ENCODE measurements around the gene WDR31. TPM values are rescaled to one million over a fixed set of nuclear protein-coding genes. Genes with fewer than 3 reads are reported as not detected.

WDR31 gene
- total and polyA plus RNA-seq, 2 of the 4 experiments (the other 2 are of a cell fraction) = 0.29 to 0.36 TPM

- no peak overlapping the region for H3K18ac ChIP-seq (ENCODE audit: low read depth, low read length)
- no peak overlapping the region for H3K14ac ChIP-seq (replicated peaks; ENCODE audit: low read depth, low read length)
- no peak overlapping the region for H4K91ac ChIP-seq (ENCODE audit: insufficient read depth, low read depth, low read length)
- no peak overlapping the region for H3K4me2 ChIP-seq (ENCODE audit: low read depth, low read length)
- no peak overlapping the region for H2AFZ ChIP-seq (replicated peaks; ENCODE audit: low read length, poor library complexity)
- no peak for DNase-seq
- 100% methylated on average over 2 of the region's 5 CpGs; no CpG with 5 or more reads in 1 of the 2 experiments for WGBS, 2 experiments (ENCODE audit: extremely low coverage in 2 of 2, insufficient read length in 1 of 2)
- H4K20me1 ChIP-seq (ENCODE audit: insufficient read depth, low read length) = no peaks in the 10 kb centered on the region
- in situ Hi-C loops (cut with MboI; ENCODE audit: low sequenced_read_pairs) = no loop called here
- CTCF ChIA-PET = no interaction called here
- dilution Hi-C loops (cut with HindIII; ENCODE audit: low sequenced_read_pairs, unreplicated experiment) = no loop called here
- no peak overlapping the region for H3K9ac ChIP-seq (ENCODE audit: low read depth, low read length)
- H2BK5ac ChIP-seq (ENCODE audit: low read depth, low read length, poor library complexity, severe bottlenecking) = no peak overlapping the region
- H3K9me3 ChIP-seq (ENCODE audit: control insufficient read depth, insufficient read depth, low read length) = no peaks in the 10 kb centered on the region
- H4K8ac ChIP-seq (ENCODE audit: low read depth in 2 of 2, low read length in 2 of 2) = no peak overlapping the region
- H2AK5ac ChIP-seq (ENCODE audit: low read depth, low read length) = no peak overlapping the region
- no peak overlapping the region for H3K23ac ChIP-seq (ENCODE audit: low read depth, low read length)
- H3K27me3 ChIP-seq (ENCODE audit: control insufficient read depth, insufficient read depth, low read length) = peaks cover 11% of the 10 kb centered on the region; the same call in 1 of the 2 replicates
- H3K4me1 ChIP-seq (ENCODE audit: control insufficient read depth, insufficient read depth, low read length) = no peaks in the 10 kb centered on the region
- POLR2A ChIA-PET (ENCODE audit: unreplicated experiment) = no interaction called here
- H3K9me1 ChIP-seq (ENCODE audit: insufficient read depth, low read length) = no peaks in the 10 kb centered on the region
- no peak overlapping the region for H2BK120ac ChIP-seq (ENCODE audit: low read depth, low read length)
- H3K27ac ChIP-seq (ENCODE audit: insufficient read depth, low read length) = no peak overlapping the region
- no peak overlapping the region for H3K4ac ChIP-seq (ENCODE audit: low read depth, low read length)
- H2BK15ac ChIP-seq (ENCODE audit: low read depth, low read length) = no peak overlapping the region
- H2BK20ac ChIP-seq (ENCODE audit: low read depth, low read length) = no peak overlapping the region
- intact Hi-C loops (cut with micrococcal nuclease) = no loop called here
- ATAC-seq (ENCODE audit: low read depth) = no peak
- H3K36me3 ChIP-seq (ENCODE audit: control insufficient read depth, insufficient read depth, low read length) = peaks cover 3% of the 10 kb centered on the region; the same call in 1 of the 2 replicates
- no peak overlapping the region for H2AK9ac ChIP-seq (replicated peaks; ENCODE audit: low read depth, low read length, poor library complexity)
- no peak overlapping the region for H3K56ac ChIP-seq (ENCODE audit: extremely low read depth, insufficient read depth, low read length)
- no peaks in the 10 kb centered on the region for H3K79me1 ChIP-seq (ENCODE audit: low read depth in 1 of 2, low read length in 2 of 2)
- no TSS peak for BruUV-seq (replicated peaks)
- H3K4me3 ChIP-seq (ENCODE audit: insufficient read depth, low read depth, low read length) = no peak overlapping the region
- no peak overlapping the region for H4K5ac ChIP-seq (ENCODE audit: low read depth, low read length)
- no peak for TF ChIP-seq MXI1 (IDR thresholded peaks at IDR 0.05; ENCODE audit: borderline replicate concordance, low read depth, low read length)
- TF ChIP-seq FOS (IDR thresholded peaks at IDR 0.05; ENCODE audit: low read depth, low read length) = no peak
- TF ChIP-seq RFX5 (IDR thresholded peaks at IDR 0.05; ENCODE audit: low read depth, low read length) = no peak
- TF ChIP-seq CTCF (conservative IDR thresholded peaks at IDR 0.05; ENCODE audit: low read depth, low read length) = no peak
- no peak for TF ChIP-seq POLR2A (IDR thresholded peaks at IDR 0.05; ENCODE audit: low read depth, low read length)
- no peak for TF ChIP-seq ELK1 (IDR thresholded peaks at IDR 0.05; ENCODE audit: borderline replicate concordance, low read depth, low read length)
- TF ChIP-seq CEBPB (IDR thresholded peaks at IDR 0.05; ENCODE audit: low read depth, low read length) = no peak
- TF ChIP-seq SMC3 (IDR thresholded peaks at IDR 0.05; ENCODE audit: low read depth, low read length) = no peak
- no peak for TF ChIP-seq CHD1 (IDR thresholded peaks at IDR 0.05; ENCODE audit: low read depth, low read length)
- TF ChIP-seq RCOR1 (IDR thresholded peaks at IDR 0.05; ENCODE audit: insufficient replicate concordance, low read length) = no peak
These were observed 28.4 kb upstream of the WDR31 start for GRCh38 chr9:113368348-113368981.

Data from IMR-90 (cell line).